ENCODE results near the gene CDKL1.

CDKL1 gene

GRCh38 chr14:50396631-50397389, at the start of gene CDKL1:
Gene CDKL1, minus strand, starts transcription at chr14:50396881. Its CDS starts 1,013 bp downstream, at chr14:50395868.
- TF ChIP-seq, protein P1, sequence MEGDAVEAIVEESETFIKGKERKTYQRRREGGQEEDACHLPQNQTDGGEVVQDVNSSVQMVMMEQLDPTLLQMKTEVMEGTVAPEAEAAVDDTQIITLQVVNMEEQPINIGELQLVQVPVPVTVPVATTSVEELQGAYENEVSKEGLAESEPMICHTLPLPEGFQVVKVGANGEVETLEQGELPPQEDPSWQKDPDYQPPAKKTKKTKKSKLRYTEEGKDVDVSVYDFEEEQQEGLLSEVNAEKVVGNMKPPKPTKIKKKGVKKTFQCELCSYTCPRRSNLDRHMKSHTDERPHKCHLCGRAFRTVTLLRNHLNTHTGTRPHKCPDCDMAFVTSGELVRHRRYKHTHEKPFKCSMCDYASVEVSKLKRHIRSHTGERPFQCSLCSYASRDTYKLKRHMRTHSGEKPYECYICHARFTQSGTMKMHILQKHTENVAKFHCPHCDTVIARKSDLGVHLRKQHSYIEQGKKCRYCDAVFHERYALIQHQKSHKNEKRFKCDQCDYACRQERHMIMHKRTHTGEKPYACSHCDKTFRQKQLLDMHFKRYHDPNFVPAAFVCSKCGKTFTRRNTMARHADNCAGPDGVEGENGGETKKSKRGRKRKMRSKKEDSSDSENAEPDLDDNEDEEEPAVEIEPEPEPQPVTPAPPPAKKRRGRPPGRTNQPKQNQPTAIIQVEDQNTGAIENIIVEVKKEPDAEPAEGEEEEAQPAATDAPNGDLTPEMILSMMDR (IDR thresholded peaks at IDR 0.05; ENCODE audit: low read depth, low read length): no peak
- peak; percentile 72 for DNase-seq (ENCODE audit: low read depth, low spot score)
- in situ Hi-C loops (cut with HindIII; ENCODE audit: low sequenced_read_pairs): no loop called here
- peak within 1 kb of the TSS; percentile 68 for H3K4me3 ChIP-seq (ENCODE audit: low read depth, low read length)

GRCh38 chr14:50434528-50434927, 37.8 kb upstream of the CDKL1 start:
- TF ChIP-seq, protein P1 (IDR thresholded peaks at IDR 0.05; ENCODE audit: low read depth, low read length): no peak
- DNase-seq (ENCODE audit: low read depth, low spot score): no peak
- H3K4me3 ChIP-seq (ENCODE audit: low read depth, low read length): no peak overlapping the region
- in situ Hi-C loops (cut with HindIII; ENCODE audit: low sequenced_read_pairs): no loop called here

DNA sequence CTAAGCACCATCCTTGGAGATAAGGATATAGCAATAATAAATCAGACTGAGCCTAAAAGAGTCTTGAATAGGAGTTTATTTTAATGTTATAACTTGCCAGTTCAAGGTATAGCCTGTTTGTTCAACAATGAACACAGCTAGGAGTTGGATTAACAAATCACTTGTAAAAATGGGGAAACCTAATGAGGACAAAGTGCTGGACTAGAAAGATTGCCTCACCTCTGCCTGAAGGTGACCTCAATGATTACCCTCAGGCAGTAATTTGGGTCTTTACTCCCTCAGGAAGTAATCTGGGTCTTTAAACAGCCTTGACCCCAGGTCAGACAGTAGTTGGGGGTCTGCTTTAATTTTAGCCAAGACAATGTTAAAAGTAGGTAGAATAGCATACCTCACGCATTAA, 35.5 kb upstream of the CDKL1 start:
- no peak overlapping the region for H3K4me3 ChIP-seq (ENCODE audit: low read depth, low read length)
- no peak for DNase-seq (ENCODE audit: low read depth, low spot score)
- in situ Hi-C loops (cut with HindIII; ENCODE audit: low sequenced_read_pairs): no loop called here
- TF ChIP-seq, protein P1 (IDR thresholded peaks at IDR 0.05; ENCODE audit: low read depth, low read length): no peak

- in situ Hi-C loops (cut with HindIII; ENCODE audit: low sequenced_read_pairs): no loop called here
- DNase-seq (ENCODE audit: low read depth, low spot score): peak; percentile 72
- no peak overlapping the region for H3K4me3 ChIP-seq (ENCODE audit: low read depth, low read length)
- TF ChIP-seq, protein P1 (IDR thresholded peaks at IDR 0.05; ENCODE audit: low read depth, low read length): no peak
Observed at GRCh38 chr14:50425816-50426215, 29.1 kb upstream of the CDKL1 start.

DNA sequence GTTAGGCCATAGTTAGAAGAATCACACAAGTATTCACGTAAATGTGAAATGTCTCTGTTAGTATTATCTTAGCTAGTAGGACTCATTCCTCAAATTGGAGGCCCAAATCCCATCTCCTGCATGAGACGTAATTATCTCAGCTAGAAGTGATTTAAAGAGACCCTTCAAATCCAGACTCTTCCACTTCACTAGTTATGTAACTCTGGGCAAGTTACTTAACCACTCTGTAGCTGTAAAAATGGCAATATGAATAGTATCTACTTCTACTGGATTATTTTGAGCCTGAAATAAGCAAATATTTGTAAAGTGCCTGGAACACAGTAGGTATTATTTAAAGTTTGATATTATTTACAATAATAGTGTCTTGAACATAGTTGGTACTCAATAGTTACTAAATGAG, 28.4 kb upstream of the CDKL1 start:
- no peak overlapping the region for H3K4me3 ChIP-seq (ENCODE audit: low read depth, low read length)
- TF ChIP-seq, protein P1 (IDR thresholded peaks at IDR 0.05; ENCODE audit: low read depth, low read length): no peak
- in situ Hi-C loops (cut with HindIII; ENCODE audit: low sequenced_read_pairs): no loop called here
- DNase-seq (ENCODE audit: low read depth, low spot score): no peak

DNA sequence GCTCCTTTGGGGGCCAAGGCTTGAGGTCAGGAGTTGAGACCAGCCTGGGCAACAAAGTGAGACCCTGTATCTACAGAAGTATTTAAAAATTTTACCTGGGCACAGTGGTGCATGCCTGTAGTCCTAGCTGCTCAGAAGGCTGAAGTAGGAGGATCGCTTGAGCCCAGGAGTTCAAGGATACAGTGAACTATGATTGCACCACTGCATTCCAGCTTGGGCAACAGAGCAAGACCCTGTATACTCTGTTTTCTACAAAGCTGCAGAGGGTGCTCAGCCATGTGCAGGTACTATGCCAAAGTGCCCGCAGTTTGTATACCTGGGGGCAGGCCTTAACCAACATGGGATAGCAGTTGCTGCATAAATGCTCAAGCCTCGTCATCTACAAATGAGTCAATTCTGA, 26.8 kb upstream of the CDKL1 start:
- TF ChIP-seq, protein P1 (IDR thresholded peaks at IDR 0.05; ENCODE audit: low read depth, low read length): no peak
- H3K4me3 ChIP-seq (ENCODE audit: low read depth, low read length): no peak overlapping the region
- in situ Hi-C loops (cut with HindIII; ENCODE audit: low sequenced_read_pairs): no loop called here
- no peak for DNase-seq (ENCODE audit: low read depth, low spot score)
